B cell (primary cell): ENCODE data around the gene DVL2. TPM values are rescaled to one million over a fixed set of nuclear protein-coding genes. Genes with fewer than 3 reads are reported as not detected.
A peak's percentile ranks its signal among the peaks of the same experiment; 100 is the strongest.

Experiments
- ATAC-seq: fragments of 200-7000 bp; cut with Tn5 transposase; one replicate; pipeline ENCODE4 v1.10.0; 2021; ENCODE audit warnings: low read depth, mild to moderate bottlenecking, moderate number of reproducible peaks, moderate library complexity
- CTCF ChIA-PET: fragments of 350-600 bp; sonication (Branson Sonifier 250); formaldehyde crosslinking; loops from one replicate; lab custom pipeline; 2021; ENCODE audit warnings: antibody characterized with exemption, inconsistent platforms; lab: Charles Lee
- POLR2A ChIA-PET: fragments of 350-600 bp; sonication (Branson Sonifier 250); formaldehyde crosslinking; loops from one replicate; lab custom pipeline; 2021; ENCODE audit warnings: antibody characterized with exemption; lab: Charles Lee
- DNase-seq: peaks from one replicate; pipeline ENCODE4 v3.0.0; 2013
- H2AFZ ChIP-seq: 2 replicates; pipeline ENCODE4 v1.6.1; 2012; ENCODE audit warnings: mild to moderate bottlenecking, low read depth, low read length; ENCODE audit not compliant: insufficient read depth, poor library complexity, severe bottlenecking
- H3K27ac ChIP-seq, 2 donors: 1 replicate in 1 of 2; 2 replicates in 1 of 2; pipeline ENCODE4 v1.5.1; 2012 to 2013; ENCODE audit warnings: low read length in 2 of 2, mild to moderate bottlenecking in 2 of 2, moderate library complexity in 1 of 2
- H3K27me3 ChIP-seq, 4 experiments: fragments of 200-600 bp in 1 of 4; sonication (generic) in 1 of 4; replicated peaks in 1 of 4; 1 replicate in 2 of 4; 2 replicates in 2 of 4; pipeline versions ENCODE4 v1.6.1 to v1.7.0; 2013 to 2016; ENCODE audit warnings: low read length in 3 of 4, mild to moderate bottlenecking in 2 of 4, mixed read lengths in 1 of 4, moderate library complexity in 1 of 4; ENCODE audit not compliant: insufficient read depth in 4 of 4, control insufficient read depth in 3 of 4; ENCODE audit errors: control extremely low read depth in 1 of 4
- H3K36me3 ChIP-seq, 2 experiments: replicated peaks in 1 of 2; 1 replicate in 1 of 2; 2 replicates in 1 of 2; pipeline versions ENCODE4 v1.6.1 to v1.7.1; 2013; ENCODE audit warnings: low read length in 1 of 2; ENCODE audit not compliant: insufficient read depth in 2 of 2, control insufficient read depth in 1 of 2; ENCODE audit errors: control extremely low read depth in 1 of 2, extremely low read depth in 1 of 2
- H3K4me1 ChIP-seq, 2 donors: fragments of 200-600 bp in 1 of 2; sonication (generic) in 1 of 2; 1 replicate in 1 of 2; 2 replicates in 1 of 2; pipeline versions ENCODE4 v1.5.1 to v1.6.1; 2013 to 2017; ENCODE audit warnings: low read length in 2 of 2; ENCODE audit not compliant: control insufficient read depth in 2 of 2, insufficient read depth in 2 of 2
- H3K4me2 ChIP-seq: replicated peaks from 2 replicates; pipeline ENCODE3; 2012; ENCODE audit warnings: mild to moderate bottlenecking, low read depth, low read length; ENCODE audit not compliant: poor library complexity, severe bottlenecking
- H3K4me3 ChIP-seq, 5 experiments: fragments of 200-600 bp in 1 of 5; sonication (generic) in 1 of 5; 1 replicate in 3 of 5; 2 replicates in 2 of 5; pipeline versions ENCODE4 v1.5.1 to v1.7.0; 2011 to 2016; ENCODE audit warnings: low read length in 4 of 5, mild to moderate bottlenecking in 4 of 5, low read depth in 2 of 5, control low read depth in 1 of 5, moderate library complexity in 1 of 5; ENCODE audit not compliant: insufficient read depth in 1 of 5; ENCODE audit errors: control extremely low read depth in 1 of 5, extremely low read depth in 1 of 5
- H3K79me2 ChIP-seq: fragments of 200-600 bp; sonication (generic); one replicate; pipeline ENCODE4 v1.6.0; 2016; ENCODE audit warnings: low read length; ENCODE audit not compliant: control insufficient read depth, insufficient read depth
- H3K9ac ChIP-seq: fragments of 200-600 bp; sonication (generic); 2 replicates; pipeline ENCODE4 v1.6.1; 2017; ENCODE audit warnings: mild to moderate bottlenecking, low read length, moderate library complexity
- H3K9me3 ChIP-seq, 3 donors: one replicate each; pipeline versions ENCODE4 v1.6.1 to v1.7.1; 2013; ENCODE audit warnings: low read length in 2 of 3; ENCODE audit not compliant: control insufficient read depth in 2 of 3, insufficient read depth in 1 of 3; ENCODE audit errors: control extremely low read depth in 1 of 3
- H4K20me1 ChIP-seq: 2 replicates; pipeline ENCODE4 v1.6.0; 2012; ENCODE audit warnings: mild to moderate bottlenecking, low read length; ENCODE audit not compliant: insufficient read depth, control insufficient read depth, poor library complexity, severe bottlenecking
- H3K27ac Mint-ChIP-seq: one replicate; pipeline ENCODE4 v1.8.0; 2021; ENCODE audit warnings: mixed read lengths
- H3K27me3 Mint-ChIP-seq: one replicate; pipeline ENCODE4 v1.8.0; 2021; ENCODE audit warnings: mixed read lengths
- H3K4me1 Mint-ChIP-seq: one replicate; pipeline ENCODE4 v1.8.0; 2021; ENCODE audit warnings: mixed read lengths
- H3K4me3 Mint-ChIP-seq: one replicate; pipeline ENCODE4 v1.8.0; 2021; ENCODE audit warnings: mixed read lengths
- H3K9me3 Mint-ChIP-seq: one replicate; pipeline ENCODE4 v1.8.0; 2022; ENCODE audit warnings: mixed read lengths; ENCODE audit not compliant: insufficient read depth
- CTCF ChIP-seq: fragments of 200-600 bp; IDR thresholded peaks from one replicate; pipeline ENCODE4 v1.8.0; 2022; ENCODE audit warnings: antibody characterized with exemption, mild to moderate bottlenecking
- EZH2 ChIP-seq: IDR thresholded peaks from 2 replicates; pipeline ENCODE4 v1.6.1; 2012; ENCODE audit warnings: borderline replicate concordance, low read depth, mild to moderate bottlenecking, moderate library complexity, low read length; ENCODE audit not compliant: insufficient read depth, poor library complexity, severe bottlenecking
- WGBS: methylation state at CpG from one replicate; pipeline ENCODE4 v1.1.5; 2013; ENCODE audit warnings: missing lambda C conversion rate; ENCODE audit not compliant: insufficient coverage; 5-methylcytosine and 5-hydroxymethylcytosine counted together
- intact Hi-C: fragments of 100-400 bp; cut with micrococcal nuclease; formaldehyde crosslinking; loops from one replicate; pipeline ENCODE4 v1.10.0; 2022
- polyA minus RNA-seq: library from RNA; depleted of rRNA, polyadenylated mRNA; stranded (reverse); fragments of >200 nt; gene quantifications from 2 replicates; pipeline ENCODE4 v1.2.3, GENCODE V29; 2012
- polyA plus RNA-seq: library from polyadenylated mRNA; depleted of rRNA; stranded (reverse); fragments of >200 nt; gene quantifications from 2 replicates; pipeline ENCODE4 v1.2.3, GENCODE V29; 2012
- total RNA-seq, 2 donors: library from RNA; stranded (reverse); fragments of 120-200 nt in 1 of 2; gene quantifications; 1 replicate in 1 of 2; 2 replicates in 1 of 2; pipeline versions ENCODE4 v1.2.3 to v1.2.4, GENCODE V29; 2013 to 2022

The DVL2 gene
- 104 and 116 TPM in 2 replicates for total RNA-seq
- 32.9 TPM for total RNA-seq (2013)
- polyA plus RNA-seq = 14.6 and 22.5 TPM in 2 replicates
- polyA minus RNA-seq = 42.2 and 55.8 TPM in 2 replicates

GRCh38 chr17:7234083-7234951, at the start of gene DVL2:
Gene DVL2 (minus strand): TSS chr17:7234517. CDS start chr17:7234262, 255 bp downstream.
- intact Hi-C loops = loop anchor here (1.0 kb wide), 4 partner anchors 15 to 95 kb away; partner anchors contain the start of genes ACADVL, DLG4 and NEURL4
- no peaks in the 10 kb centered on the region for H3K9me3 ChIP-seq
- H3K4me3 ChIP-seq = peak within 1 kb of the TSS; percentile 80 to 96 (median 92)
- peaks cover 0 to 25% of the 10 kb centered on the region in 2 experiments for H3K36me3 ChIP-seq
- POLR2A ChIA-PET = interaction anchor here (0.6 to 13.1 kb wide), 12 partner anchors 9 to 1013 kb away, joined by 3 to 157 read pairs (median 4); partner anchors contain the start of genes ACADVL, ACAP1, DLG4 and GABARAP
- peaks cover 31 to 42% of the 10 kb centered on the region in 2 donors for H3K4me1 ChIP-seq
- CTCF ChIA-PET = interaction anchor here (0.6 to 1.7 kb wide), 5 partner anchors 8 to 320 kb away, joined by 3 to 15 read pairs (median 3); partner anchors contain the start of genes ACADVL and DLG4
- DNase-seq = peak; percentile 97
- H3K27ac ChIP-seq = peak within 1 kb of the TSS; percentile 68 to 88
- H2AFZ ChIP-seq = peak within 1 kb of the TSS; percentile 94
- TF ChIP-seq EZH2 (no peak), CTCF (no peak)
- H3K4me2 ChIP-seq = peak within 1 kb of the TSS; percentile 96
- peaks cover 68% of the 10 kb centered on the region for H3K79me2 ChIP-seq
- Mint-ChIP-seq H3K4me1 (peaks cover 44% of the 10 kb centered on the region), H3K27ac (peak within 1 kb of the TSS; percentile 99), H3K27me3 (no peaks in the 10 kb centered on the region), H3K4me3 (peak within 1 kb of the TSS; percentile 97), H3K9me3 (no peaks in the 10 kb centered on the region)
- WGBS = under 1% methylated on average over 63 of the region's 72 CpGs
- peak; percentile 50 for ATAC-seq
- no peaks in the 10 kb centered on the region for H3K27me3 ChIP-seq
- peak within 1 kb of the TSS; percentile 78 for H3K9ac ChIP-seq
- peaks cover 15% of the 10 kb centered on the region for H4K20me1 ChIP-seq
